K562 (cell line): ENCODE results near the gene ZMPSTE24. TPM values are rescaled to one million over a fixed set of nuclear protein-coding genes. Genes with fewer than 3 reads are reported as not detected.

Experiments
- DPF2 ChIP-seq: fragments of 450-650 bp; IDR thresholded peaks from 2 replicates; pipeline ENCODE4 v1.6.1; 2016
- RB1 ChIP-seq: fragments of 450-650 bp; IDR thresholded peaks from 2 replicates; pipeline ENCODE4 v1.6.1; 2017; ENCODE audit warnings: low read depth, mild to moderate bottlenecking
- RERE ChIP-seq: sonication (generic); formaldehyde crosslinking; IDR thresholded peaks from 2 replicates; pipeline ENCODE4 v1.8.0; 2023; ENCODE audit warnings: missing genetic modification reagents, mild to moderate bottlenecking, borderline replicate concordance
- TBP ChIP-seq: optimal IDR thresholded peaks from 2 replicates; pipeline ENCODE3; 2011; ENCODE audit warnings: low read depth, low read length, improper control_type of control experiment
- ZBTB7A ChIP-seq: IDR thresholded peaks from 2 replicates; pipeline ENCODE4 v1.6.1; 2011; ENCODE audit warnings: low read depth, mild to moderate bottlenecking, low read length, moderate library complexity, borderline replicate concordance; ENCODE audit not compliant: control insufficient read depth
- ZNF57 ChIP-seq: fragments of 450-650 bp; formaldehyde crosslinking; IDR thresholded peaks from 2 replicates; pipeline ENCODE4 v1.4.0; 2020; ENCODE audit warnings: mild to moderate bottlenecking, moderate library complexity
- ZNF766 ChIP-seq: fragments of 200-800 bp; sonication (Bioruptor generic); conservative IDR thresholded peaks from 2 replicates; pipeline ENCODE4 v1.6.1; 2016; ENCODE audit warnings: missing genetic modification characterization, missing compliant biosample characterization
- ZNF79 ChIP-seq: fragments of 250-450 bp; sonication (Bioruptor Pico); IDR thresholded peaks from 2 replicates; pipeline ENCODE4 v1.4.0; 2020; ENCODE audit warnings: low read depth, mild to moderate bottlenecking, moderate library complexity
- polyA plus RNA-seq, 8 experiments: library from polyadenylated mRNA; depleted of rRNA in 4 of 8; stranded (reverse) in 5 of 8; unstranded in 3 of 8; fragments of >200 nt; fragmentation: Nextera tagmentation in 2 of 8; fragmentation: Illumina TruSeq in 1 of 8; extraction: Ambion mirVana in 2 of 8; extraction: Trizol in 1 of 8; gene quantifications; 2 replicates each; pipeline versions ENCODE4 v1.2.1 to v1.2.3, GENCODE V29; 2011 to 2014; ENCODE audit warnings: inconsistent platforms in 1 of 8, missing spikeins in 1 of 8
- total RNA-seq, 7 experiments: library from RNA; depleted of rRNA in 6 of 7; stranded (reverse); fragments of >200 nt in 6 of 7; fragmentation: Illumina TruSeq in 2 of 7; extraction: Trizol in 2 of 7; gene quantifications; 2 replicates each; pipeline versions ENCODE4 v1.2.1 to v1.2.3, GENCODE V29; 2011 to 2021; ENCODE audit warnings: low replicate concordance in 1 of 7
- TF ChIP-seq, protein P1 (sequence below): fragments of 250-450 bp; sonication (Bioruptor Pico); IDR thresholded peaks from 2 replicates; pipeline ENCODE4 v1.9.0; 2021; ENCODE audit warnings: mild to moderate bottlenecking, inconsistent platforms
- TF ChIP-seq, protein P2 (sequence below): fragments of 450-650 bp; formaldehyde crosslinking; IDR thresholded peaks from 2 replicates; pipeline ENCODE4 v1.4.0; 2020; ENCODE audit warnings: mild to moderate bottlenecking, mixed read lengths
- TF ChIP-seq, protein P3 (sequence below): fragments of 250-450 bp; sonication (Bioruptor Pico); IDR thresholded peaks from 2 replicates; pipeline ENCODE4 v1.8.0; 2022; ENCODE audit warnings: inconsistent platforms

The ZMPSTE24 gene
- total and polyA plus RNA-seq, 9 of the 15 experiments (the other 6 are each of a cell fraction or from before 2014, with no cell fraction given): 30.7 to 75.9 (median 64.3) TPM

GRCh38 chr1:40257688-40258444 lies at the start of gene ZMPSTE24 (continued):
- TF ChIP-seq RERE (CRISPR knock-in tag): no peak
- peak; percentile 85 for TF ChIP-seq TBP
- TF ChIP-seq RB1: peak; percentile 77
- TF ChIP-seq, protein P1, sequence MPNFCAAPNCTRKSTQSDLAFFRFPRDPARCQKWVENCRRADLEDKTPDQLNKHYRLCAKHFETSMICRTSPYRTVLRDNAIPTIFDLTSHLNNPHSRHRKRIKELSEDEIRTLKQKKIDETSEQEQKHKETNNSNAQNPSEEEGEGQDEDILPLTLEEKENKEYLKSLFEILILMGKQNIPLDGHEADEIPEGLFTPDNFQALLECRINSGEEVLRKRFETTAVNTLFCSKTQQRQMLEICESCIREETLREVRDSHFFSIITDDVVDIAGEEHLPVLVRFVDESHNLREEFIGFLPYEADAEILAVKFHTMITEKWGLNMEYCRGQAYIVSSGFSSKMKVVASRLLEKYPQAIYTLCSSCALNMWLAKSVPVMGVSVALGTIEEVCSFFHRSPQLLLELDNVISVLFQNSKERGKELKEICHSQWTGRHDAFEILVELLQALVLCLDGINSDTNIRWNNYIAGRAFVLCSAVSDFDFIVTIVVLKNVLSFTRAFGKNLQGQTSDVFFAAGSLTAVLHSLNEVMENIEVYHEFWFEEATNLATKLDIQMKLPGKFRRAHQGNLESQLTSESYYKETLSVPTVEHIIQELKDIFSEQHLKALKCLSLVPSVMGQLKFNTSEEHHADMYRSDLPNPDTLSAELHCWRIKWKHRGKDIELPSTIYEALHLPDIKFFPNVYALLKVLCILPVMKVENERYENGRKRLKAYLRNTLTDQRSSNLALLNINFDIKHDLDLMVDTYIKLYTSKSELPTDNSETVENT (CRISPR knock-in tag): peak; percentile 36; the same call in 1 of the 2 replicates
- TF ChIP-seq ZBTB7A: peak; percentile 93
- TF ChIP-seq, protein P2, sequence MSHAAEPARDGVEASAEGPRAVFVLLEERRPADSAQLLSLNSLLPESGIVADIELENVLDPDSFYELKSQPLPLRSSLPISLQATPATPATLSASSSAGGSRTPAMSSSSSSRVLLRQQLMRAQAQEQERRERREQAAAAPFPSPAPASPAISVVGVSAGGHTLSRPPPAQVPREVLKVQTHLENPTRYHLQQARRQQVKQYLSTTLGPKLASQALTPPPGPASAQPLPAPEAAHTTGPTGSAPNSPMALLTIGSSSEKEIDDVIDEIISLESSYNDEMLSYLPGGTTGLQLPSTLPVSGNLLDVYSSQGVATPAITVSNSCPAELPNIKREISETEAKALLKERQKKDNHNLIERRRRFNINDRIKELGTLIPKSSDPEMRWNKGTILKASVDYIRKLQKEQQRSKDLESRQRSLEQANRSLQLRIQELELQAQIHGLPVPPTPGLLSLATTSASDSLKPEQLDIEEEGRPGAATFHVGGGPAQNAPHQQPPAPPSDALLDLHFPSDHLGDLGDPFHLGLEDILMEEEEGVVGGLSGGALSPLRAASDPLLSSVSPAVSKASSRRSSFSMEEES (CRISPR knock-in tag): no peak
- no peak for TF ChIP-seq ZNF57 (CRISPR knock-in tag)
- peak; percentile 77; the same call in 1 of the 2 replicates for TF ChIP-seq DPF2
- no peak for TF ChIP-seq ZNF79 (CRISPR knock-in tag)
- TF ChIP-seq ZNF766 (CRISPR knock-in tag): no peak; the same call in 1 of the 2 replicates
- TF ChIP-seq, protein P3, sequence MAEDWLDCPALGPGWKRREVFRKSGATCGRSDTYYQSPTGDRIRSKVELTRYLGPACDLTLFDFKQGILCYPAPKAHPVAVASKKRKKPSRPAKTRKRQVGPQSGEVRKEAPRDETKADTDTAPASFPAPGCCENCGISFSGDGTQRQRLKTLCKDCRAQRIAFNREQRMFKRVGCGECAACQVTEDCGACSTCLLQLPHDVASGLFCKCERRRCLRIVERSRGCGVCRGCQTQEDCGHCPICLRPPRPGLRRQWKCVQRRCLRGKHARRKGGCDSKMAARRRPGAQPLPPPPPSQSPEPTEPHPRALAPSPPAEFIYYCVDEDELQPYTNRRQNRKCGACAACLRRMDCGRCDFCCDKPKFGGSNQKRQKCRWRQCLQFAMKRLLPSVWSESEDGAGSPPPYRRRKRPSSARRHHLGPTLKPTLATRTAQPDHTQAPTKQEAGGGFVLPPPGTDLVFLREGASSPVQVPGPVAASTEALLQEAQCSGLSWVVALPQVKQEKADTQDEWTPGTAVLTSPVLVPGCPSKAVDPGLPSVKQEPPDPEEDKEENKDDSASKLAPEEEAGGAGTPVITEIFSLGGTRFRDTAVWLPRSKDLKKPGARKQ (CRISPR knock-in tag): no peak
